Vagina (tissue), 2 donors: Measurements from ENCODE around the gene OR6K6. TPM values are rescaled to one million over a fixed set of nuclear protein-coding genes. Genes with fewer than 3 reads are reported as not detected.

Experiments used
- DNase-seq, 2 donors: peaks; one replicate each; pipeline ENCODE4 v3.0.0-alpha.2; 2017; ENCODE audit errors: extremely low spot score in 2 of 2
- H3K27ac ChIP-seq: fragments of 200-600 bp; sonication (generic); one replicate; pipeline ENCODE4 v1.5.1; 2019
- H3K27me3 ChIP-seq: fragments of 200-600 bp; sonication (generic); one replicate; pipeline ENCODE4 v1.5.1; 2019
- H3K36me3 ChIP-seq, 2 donors: fragments of 200-600 bp; sonication (generic); one replicate each; pipeline ENCODE4 v1.5.1; 2017 to 2019
- H3K4me1 ChIP-seq: fragments of 200-600 bp; sonication (generic); one replicate; pipeline ENCODE4 v1.5.1; 2019
- H3K4me3 ChIP-seq, 2 donors: fragments of 200-600 bp; sonication (generic); 1 replicate in 1 of 2; 2 replicates in 1 of 2; pipeline ENCODE4 v1.5.1; 2016 to 2019
- H3K9me3 ChIP-seq: fragments of 200-600 bp; sonication (generic); one replicate; pipeline ENCODE4 v1.5.1; 2019
- CTCF ChIP-seq, 3 experiments: fragments of 450-650 bp in 2 of 3; fragments of 200-600 bp in 1 of 3; sonication (generic) in 1 of 3; IDR thresholded peaks; one replicate each; pipeline ENCODE4 v1.5.1; 2017 to 2019; ENCODE audit warnings: antibody characterized with exemption in 3 of 3, mild to moderate bottlenecking in 2 of 3, moderate library complexity in 2 of 3
- POLR2A ChIP-seq, 2 donors: fragments of 450-650 bp; IDR thresholded peaks; one replicate each; pipeline ENCODE4 v1.6.1; 2017; ENCODE audit warnings: antibody characterized with exemption in 2 of 2, mild to moderate bottlenecking in 2 of 2, moderate library complexity in 2 of 2
- POLR2AphosphoS5 ChIP-seq, 2 donors: sonication (generic); formaldehyde crosslinking; IDR thresholded peaks; one replicate each; pipeline ENCODE4 v1.9.0; 2017; ENCODE audit warnings: antibody characterized with exemption in 2 of 2, mild to moderate bottlenecking in 2 of 2, low read depth in 1 of 2; ENCODE audit not compliant: insufficient read depth in 1 of 2
- intact Hi-C: fragments of 100-400 bp; cut with DNase I; formaldehyde crosslinking; loops from one replicate; pipeline ENCODE4 v1.15.1; 2023
- small RNA-seq: library from RNA; depleted of rRNA; stranded (forward); fragments of <200 nt; gene quantifications from one replicate; pipeline ENCODE3, GENCODE V24; 2016
- total RNA-seq: library from RNA; depleted of rRNA; stranded (reverse); fragments of >200 nt; gene quantifications from one replicate; pipeline ENCODE4 v1.2.3, GENCODE V29; 2016

The OR6K6 gene
- total RNA-seq, 1 donor from 2014 or later: not detected

- Histone ChIP-seq H3K9me3 (no peaks in the 10 kb centered on the region), H3K36me3 (no peaks in the 10 kb centered on the region), H3K27ac (no peak overlapping the region), H3K4me3 (no peak overlapping the region), H3K27me3 (no peaks in the 10 kb centered on the region), H3K4me1 (no peaks in the 10 kb centered on the region)
- TF ChIP-seq POLR2A (IDR thresholded peaks at IDR 0.05) (no peak), CTCF (IDR thresholded peaks at IDR 0.05) (no peak), POLR2AphosphoS5 (IDR thresholded peaks at IDR 0.05; ENCODE audit: insufficient read depth in 1 of 2, low read depth in 1 of 2) (no peak)
- intact Hi-C loops: no loop called here
- no peak for DNase-seq
Observed at GRCh38 chr1:158799689-158800088, 45.2 kb downstream of the OR6K6 start.

- no peak for DNase-seq
- no peaks in the 10 kb centered on the region for H3K4me1 ChIP-seq
- H3K27me3 ChIP-seq: no peaks in the 10 kb centered on the region
- no peaks in the 10 kb centered on the region for H3K9me3 ChIP-seq
- H3K36me3 ChIP-seq: no peaks in the 10 kb centered on the region
- TF ChIP-seq POLR2A (IDR thresholded peaks at IDR 0.05): no peak
- no peak for TF ChIP-seq POLR2AphosphoS5 (IDR thresholded peaks at IDR 0.05; ENCODE audit: insufficient read depth in 1 of 2, low read depth in 1 of 2)
- no peak for TF ChIP-seq CTCF (IDR thresholded peaks at IDR 0.05)
- intact Hi-C loops: no loop called here
- H3K4me3 ChIP-seq: no peak overlapping the region
- H3K27ac ChIP-seq: no peak overlapping the region
Observed at GRCh38 chr1:158800526-158800925, 46.0 kb downstream of the OR6K6 start.

- TF ChIP-seq POLR2A (IDR thresholded peaks at IDR 0.05) (no peak), POLR2AphosphoS5 (IDR thresholded peaks at IDR 0.05; ENCODE audit: insufficient read depth in 1 of 2, low read depth in 1 of 2) (no peak), CTCF (IDR thresholded peaks at IDR 0.05) (no peak)
- no peaks in the 10 kb centered on the region for H3K4me1 ChIP-seq
- no peaks in the 10 kb centered on the region for H3K36me3 ChIP-seq
- no peak for DNase-seq
- no peaks in the 10 kb centered on the region for H3K27me3 ChIP-seq
- no peak overlapping the region for H3K27ac ChIP-seq
- H3K9me3 ChIP-seq: no peaks in the 10 kb centered on the region
- intact Hi-C loops: no loop called here
- no peak overlapping the region for H3K4me3 ChIP-seq
Observed at GRCh38 chr1:158801396-158801795, 46.9 kb downstream of the OR6K6 start.

- DNase-seq: no peak
- intact Hi-C loops: no loop called here
- no peak overlapping the region for H3K4me3 ChIP-seq
- H3K36me3 ChIP-seq: no peaks in the 10 kb centered on the region
- H3K27me3 ChIP-seq: no peaks in the 10 kb centered on the region
- H3K27ac ChIP-seq: no peak overlapping the region
- no peaks in the 10 kb centered on the region for H3K9me3 ChIP-seq
- TF ChIP-seq POLR2AphosphoS5 (IDR thresholded peaks at IDR 0.05; ENCODE audit: insufficient read depth in 1 of 2, low read depth in 1 of 2) (no peak), POLR2A (IDR thresholded peaks at IDR 0.05) (no peak), CTCF (IDR thresholded peaks at IDR 0.05) (no peak)
- no peaks in the 10 kb centered on the region for H3K4me1 ChIP-seq
Observed at GRCh38 chr1:158803678-158804077, 49.2 kb downstream of the OR6K6 start.

Small RNA genes within 50 kb of the gene (small RNA-seq; reads per million reads assigned to genes)
- gene OR2AQ1P: not detected

Other genes with a start within 250 kb of the OR6K6 start
- gene OR6Y1, start 200.3 kb upstream of the OR6K6 start, total RNA-seq: not detected
- gene OR6P1, start 184.1 kb upstream of the OR6K6 start, total RNA-seq: not detected
- not detected for gene OR10X1, start 174.8 kb upstream of the OR6K6 start, total RNA-seq
- gene OR10Z1, start 149.5 kb upstream of the OR6K6 start, total RNA-seq: not detected
- gene SPTA1, start 68.0 kb upstream of the OR6K6 start, total RNA-seq: 0.25 TPM
- not detected for gene OR6K2, start 54.1 kb upstream of the OR6K6 start, total RNA-seq
- not detected for gene OR6K3, start 34.0 kb upstream of the OR6K6 start, total RNA-seq
- gene OR6N1, start 17.5 kb downstream of the OR6K6 start, total RNA-seq: not detected
- not detected for gene OR6N2, start 26.5 kb downstream of the OR6K6 start, total RNA-seq
- gene MNDA, start 76.6 kb downstream of the OR6K6 start, total RNA-seq: 3.2 TPM
- gene PYHIN1, start 176.8 kb downstream of the OR6K6 start, total RNA-seq: 4.2 TPM